CD14-positive monocyte (primary cell): ENCODE data around the gene CDH23. TPM values are rescaled to one million over a fixed set of nuclear protein-coding genes. Genes with fewer than 3 reads are reported as not detected.

Experiments used
- DNase-seq, 3 donors: peaks; one replicate each; pipeline ENCODE4 v3.0.0-alpha.2; 2011 to 2022
- H2AFZ ChIP-seq: 2 replicates; pipeline ENCODE4 v1.6.0; 2012; ENCODE audit warnings: mild to moderate bottlenecking, low read depth, low read length, inconsistent platforms; ENCODE audit not compliant: insufficient read depth, poor library complexity, severe bottlenecking
- H3K27ac ChIP-seq, 2 donors: 1 replicate in 1 of 2; 2 replicates in 1 of 2; pipeline ENCODE4 v1.5.1; 2012 to 2013; ENCODE audit warnings: low read length in 2 of 2, control low read depth in 1 of 2, inconsistent platforms in 1 of 2, low read depth in 1 of 2, mild to moderate bottlenecking in 1 of 2
- H3K27me3 ChIP-seq, 2 donors: one replicate each; pipeline versions ENCODE4 v1.6.0 to v1.6.1; 2011 to 2013; ENCODE audit warnings: low read length in 2 of 2; ENCODE audit not compliant: control insufficient read depth in 2 of 2, insufficient read depth in 2 of 2
- H3K36me3 ChIP-seq, 2 donors: replicated peaks in 1 of 2; 1 replicate in 1 of 2; 2 replicates in 1 of 2; pipeline versions ENCODE4 v1.5.1 to v1.6.1; 2012 to 2013; ENCODE audit warnings: low read length in 2 of 2, control low read depth in 1 of 2, inconsistent platforms in 1 of 2, mild to moderate bottlenecking in 1 of 2; ENCODE audit not compliant: insufficient read depth in 2 of 2, control insufficient read depth in 1 of 2
- H3K4me1 ChIP-seq, 2 donors: 1 replicate in 1 of 2; 2 replicates in 1 of 2; pipeline versions ENCODE4 v1.5.1 to v1.6.1; 2012 to 2013; ENCODE audit warnings: low read length in 2 of 2, control low read depth in 1 of 2, inconsistent platforms in 1 of 2, mild to moderate bottlenecking in 1 of 2, moderate library complexity in 1 of 2; ENCODE audit not compliant: insufficient read depth in 2 of 2, control insufficient read depth in 1 of 2
- H3K4me2 ChIP-seq: replicated peaks from 2 replicates; pipeline ENCODE3; 2012; ENCODE audit warnings: low read length, moderate library complexity, mild to moderate bottlenecking; ENCODE audit not compliant: poor library complexity, severe bottlenecking; ENCODE audit errors: extremely low read depth
- H3K4me3 ChIP-seq, 3 experiments: fragments of 200-600 bp in 1 of 3; sonication (generic) in 1 of 3; replicated peaks in 1 of 3; 1 replicate in 2 of 3; 2 replicates in 1 of 3; pipeline ENCODE4 v1.5.1; 2011 to 2013; ENCODE audit warnings: low read length in 3 of 3, mild to moderate bottlenecking in 3 of 3, control low read depth in 2 of 3, low read depth in 2 of 3, inconsistent platforms in 1 of 3, moderate library complexity in 1 of 3
- H3K79me2 ChIP-seq: 2 replicates; pipeline ENCODE4 v1.6.0; 2012; ENCODE audit warnings: mild to moderate bottlenecking, control low read depth, inconsistent platforms, low read length, moderate library complexity; ENCODE audit not compliant: insufficient read depth
- H3K9ac ChIP-seq: 2 replicates; pipeline ENCODE4 v1.6.0; 2017; ENCODE audit warnings: low read length, mild to moderate bottlenecking; ENCODE audit not compliant: insufficient read depth, poor library complexity, severe bottlenecking
- H3K9me3 ChIP-seq, 2 donors: replicated peaks in 1 of 2; 1 replicate in 1 of 2; 2 replicates in 1 of 2; pipeline versions ENCODE4 v1.5.1 to v1.6.1; 2012 to 2013; ENCODE audit warnings: low read length in 2 of 2, control low read depth in 1 of 2; ENCODE audit not compliant: control insufficient read depth in 1 of 2, insufficient read depth in 1 of 2
- H4K20me1 ChIP-seq: 2 replicates; pipeline ENCODE4 v1.6.0; 2012; ENCODE audit warnings: mild to moderate bottlenecking, low read length, control low read depth, moderate library complexity; ENCODE audit not compliant: insufficient read depth
- H3K27ac Mint-ChIP-seq, 7 donors: one replicate each; pipeline ENCODE4 v1.8.0; 2020; ENCODE audit warnings: mild to moderate bottlenecking in 7 of 7, mixed read lengths in 7 of 7, moderate library complexity in 6 of 7, inconsistent platforms in 2 of 7
- H3K27me3 Mint-ChIP-seq, 3 donors: one replicate each; pipeline ENCODE4 v1.8.0; 2021 to 2022; ENCODE audit warnings: low read depth in 3 of 3, mild to moderate bottlenecking in 3 of 3, mixed read lengths in 3 of 3, moderate library complexity in 3 of 3, inconsistent platforms in 1 of 3
- H3K36me3 Mint-ChIP-seq, 2 donors: one replicate each; pipeline ENCODE4 v1.8.0; 2020; ENCODE audit warnings: mixed read lengths in 2 of 2, inconsistent platforms in 1 of 2, mild to moderate bottlenecking in 1 of 2
- H3K4me1 Mint-ChIP-seq: one replicate; pipeline ENCODE4 v1.8.0; 2020; ENCODE audit warnings: mild to moderate bottlenecking, mixed read lengths
- H3K4me3 Mint-ChIP-seq, 2 donors: one replicate each; pipeline ENCODE4 v1.8.0; 2020; ENCODE audit warnings: mild to moderate bottlenecking in 2 of 2, mixed read lengths in 2 of 2, moderate library complexity in 1 of 2
- H3K9me3 Mint-ChIP-seq, 7 donors: one replicate each; pipeline ENCODE4 v1.8.0; 2020 to 2022; ENCODE audit warnings: mixed read lengths in 7 of 7, mild to moderate bottlenecking in 6 of 7, moderate library complexity in 6 of 7, inconsistent platforms in 2 of 7
- CTCF ChIP-seq: fragments of 200-600 bp; IDR thresholded peaks from one replicate; pipeline ENCODE4 v1.8.0; 2022; ENCODE audit warnings: antibody characterized with exemption, mild to moderate bottlenecking
- WGBS: methylation state at CpG from one replicate; pipeline ENCODE4 v1.1.5; 2013; ENCODE audit warnings: missing lambda C conversion rate; ENCODE audit not compliant: insufficient coverage; 5-methylcytosine and 5-hydroxymethylcytosine counted together
- intact Hi-C, 2 donors: fragments of 100-400 bp; cut with micrococcal nuclease; formaldehyde crosslinking; loops; one replicate each; pipeline versions ENCODE4 v1.15.0 to v1.15.1; 2023
- polyA plus RNA-seq, 3 donors: library from polyadenylated mRNA; depleted of rRNA in 1 of 3; unstranded in 2 of 3; stranded (reverse) in 1 of 3; fragments of 300-500 nt in 2 of 3; fragments of >200 nt in 1 of 3; fragmentation: Illumina TruSeq in 2 of 3; gene quantifications; 1 replicate in 2 of 3; 2 replicates in 1 of 3; pipeline ENCODE4 v1.2.3, GENCODE V29; 2012 to 2021

CDH23 gene
- polyA plus RNA-seq, 3 donors = 8.2 to 36.2 (median 10.5) TPM

GRCh38 chr10:71525721-71526120 is 129.0 kb downstream of the CDH23 start:
- Histone ChIP-seq H2AFZ (no peak overlapping the region), H3K36me3 (no peaks in the 10 kb centered on the region), H3K27ac (no peak overlapping the region), H3K9ac (no peak overlapping the region), H4K20me1 (no peaks in the 10 kb centered on the region), H3K4me1 (no peaks in the 10 kb centered on the region), H3K4me2 (no peak overlapping the region), H3K27me3 (peaks cover 0 to 3% of the 10 kb centered on the region in 2 donors), H3K9me3 (no peaks in the 10 kb centered on the region), H3K79me2 (no peaks in the 10 kb centered on the region), H3K4me3 (no peak overlapping the region)
- no peak for DNase-seq
- Mint-ChIP-seq H3K27ac (peak overlapping the region in 1 of 7 donors; percentile 66), H3K9me3 (peaks cover 0 to 2% (median 0%) of the 10 kb centered on the region in 7 donors), H3K27me3 (peaks cover 8 to 15% (median 13%) of the 10 kb centered on the region in 3 donors), H3K4me1 (no peaks in the 10 kb centered on the region), H3K36me3 (no peaks in the 10 kb centered on the region), H3K4me3 (no peak overlapping the region)
- WGBS = 87% methylated on average over 5 of the region's 5 CpGs
- intact Hi-C loops = no loop called here
- no peak for TF ChIP-seq CTCF

GRCh38 chr10:71526653-71527052 is 129.9 kb downstream of the CDH23 start:
- H3K36me3 Mint-ChIP-seq = no peaks in the 10 kb centered on the region
- H3K27ac Mint-ChIP-seq = no peak overlapping the region
- H3K4me1 ChIP-seq = no peaks in the 10 kb centered on the region
- no peaks in the 10 kb centered on the region for H4K20me1 ChIP-seq
- H3K4me1 Mint-ChIP-seq = peaks cover under 1% of the 10 kb centered on the region
- no peak overlapping the region for H2AFZ ChIP-seq
- intact Hi-C loops = no loop called here
- no peak overlapping the region for H3K9ac ChIP-seq
- TF ChIP-seq CTCF = no peak
- H3K79me2 ChIP-seq = no peaks in the 10 kb centered on the region
- H3K4me3 Mint-ChIP-seq = no peak overlapping the region
- no peaks in the 10 kb centered on the region for H3K9me3 ChIP-seq
- DNase-seq = peak in 1 of 3 donors; percentile 47
- no peak overlapping the region for H3K27ac ChIP-seq
- no peak overlapping the region for H3K4me2 ChIP-seq
- no CpG with 5 or more reads among the region's 11 CpGs for WGBS
- peaks cover 0 to 2% (median 0%) of the 10 kb centered on the region in 7 donors for H3K9me3 Mint-ChIP-seq
- H3K4me3 ChIP-seq = no peak overlapping the region
- peaks cover 0 to 3% of the 10 kb centered on the region in 2 donors for H3K27me3 ChIP-seq
- peaks cover 4 to 15% (median 13%) of the 10 kb centered on the region in 3 donors for H3K27me3 Mint-ChIP-seq
- H3K36me3 ChIP-seq = no peaks in the 10 kb centered on the region
